ENCODE data around the gene GPR158.

The GPR158 gene

GRCh38 chr10:25555865-25556264 is 381.1 kb downstream of the GPR158 start:
- H3K27me3 Mint-ChIP-seq: no peaks in the 10 kb centered on the region
- no peak overlapping the region for H3K27ac Mint-ChIP-seq
- no peak overlapping the region for H3K4me3 Mint-ChIP-seq
- H3K9me3 Mint-ChIP-seq: no peaks in the 10 kb centered on the region
- no peaks in the 10 kb centered on the region for H3K36me3 Mint-ChIP-seq
- CTCF ChIA-PET: no interaction called here
- H3K4me1 Mint-ChIP-seq: no peaks in the 10 kb centered on the region
- DNase-seq: no peak

GRCh38 chr10:25556457-25556856 is 381.7 kb downstream of the GPR158 start:
- H3K9me3 Mint-ChIP-seq: no peaks in the 10 kb centered on the region
- H3K4me3 Mint-ChIP-seq: no peak overlapping the region
- no peak overlapping the region for H3K27ac Mint-ChIP-seq
- no peaks in the 10 kb centered on the region for H3K4me1 Mint-ChIP-seq
- CTCF ChIA-PET: no interaction called here
- H3K36me3 Mint-ChIP-seq: no peaks in the 10 kb centered on the region
- no peak for DNase-seq
- H3K27me3 Mint-ChIP-seq: no peaks in the 10 kb centered on the region

GRCh38 chr10:25557136-25557535 is 382.3 kb downstream of the GPR158 start:
- no peaks in the 10 kb centered on the region for H3K4me1 Mint-ChIP-seq
- no peaks in the 10 kb centered on the region for H3K9me3 Mint-ChIP-seq
- H3K27ac Mint-ChIP-seq: no peak overlapping the region
- H3K36me3 Mint-ChIP-seq: no peaks in the 10 kb centered on the region
- H3K4me3 Mint-ChIP-seq: no peak overlapping the region
- no peak for DNase-seq
- CTCF ChIA-PET: no interaction called here
- H3K27me3 Mint-ChIP-seq: no peaks in the 10 kb centered on the region

- no peak overlapping the region for H3K4me3 Mint-ChIP-seq
- CTCF ChIA-PET: no interaction called here
- no peaks in the 10 kb centered on the region for H3K27me3 Mint-ChIP-seq
- no peak overlapping the region for H3K27ac Mint-ChIP-seq
- no peaks in the 10 kb centered on the region for H3K9me3 Mint-ChIP-seq
- no peak for DNase-seq
- no peaks in the 10 kb centered on the region for H3K4me1 Mint-ChIP-seq
- H3K36me3 Mint-ChIP-seq: no peaks in the 10 kb centered on the region
These were observed 387.0 kb downstream of the GPR158 start for GRCh38 chr10:25561758-25562157.

- no peak overlapping the region for H3K27ac Mint-ChIP-seq
- H3K36me3 Mint-ChIP-seq: no peaks in the 10 kb centered on the region
- H3K9me3 Mint-ChIP-seq: no peaks in the 10 kb centered on the region
- H3K4me1 Mint-ChIP-seq: no peaks in the 10 kb centered on the region
- CTCF ChIA-PET: no interaction called here
- H3K4me3 Mint-ChIP-seq: no peak overlapping the region
- no peak for DNase-seq
- no peaks in the 10 kb centered on the region for H3K27me3 Mint-ChIP-seq
These were observed 387.7 kb downstream of the GPR158 start for GRCh38 chr10:25562547-25562946.

- Mint-ChIP-seq H3K4me3 (no peak overlapping the region), H3K27me3 (no peaks in the 10 kb centered on the region)
These were observed 389.6 kb downstream of the GPR158 start for GRCh38 chr10:25564351-25564750.

GRCh38 chr10:25565570-25565969 is 390.8 kb downstream of the GPR158 start:
- no peak for DNase-seq
- Mint-ChIP-seq H3K36me3 (no peaks in the 10 kb centered on the region), H3K4me1 (no peaks in the 10 kb centered on the region), H3K4me3 (no peak overlapping the region), H3K9me3 (no peaks in the 10 kb centered on the region), H3K27ac (no peak overlapping the region), H3K27me3 (no peaks in the 10 kb centered on the region)
- CTCF ChIA-PET: no interaction called here

More at GRCh38 chr10:25564351-25564750, 389.6 kb downstream of the GPR158 start:
- H3K36me3 Mint-ChIP-seq: no peaks in the 10 kb centered on the region
- H3K27ac Mint-ChIP-seq: no peak overlapping the region
- H3K9me3 Mint-ChIP-seq: no peaks in the 10 kb centered on the region
- CTCF ChIA-PET: no interaction called here
- H3K4me1 Mint-ChIP-seq: no peaks in the 10 kb centered on the region
- no peak for DNase-seq

- Mint-ChIP-seq H3K27me3 (no peaks in the 10 kb centered on the region), H3K4me1 (no peaks in the 10 kb centered on the region), H3K9me3 (no peaks in the 10 kb centered on the region), H3K27ac (no peak overlapping the region), H3K4me3 (no peak overlapping the region), H3K36me3 (no peaks in the 10 kb centered on the region)
- CTCF ChIA-PET: no interaction called here
- no peak for DNase-seq
These were observed 398.5 kb downstream of the GPR158 start for GRCh38 chr10:25573316-25573715.

GRCh38 chr10:25575343-25575742 is 400.5 kb downstream of the GPR158 start:
- Mint-ChIP-seq H3K9me3 (no peaks in the 10 kb centered on the region), H3K36me3 (no peaks in the 10 kb centered on the region), H3K27me3 (no peaks in the 10 kb centered on the region), H3K4me1 (no peaks in the 10 kb centered on the region), H3K27ac (no peak overlapping the region), H3K4me3 (no peak overlapping the region)
- no peak for DNase-seq
- CTCF ChIA-PET: no interaction called here

- no peaks in the 10 kb centered on the region for H3K4me1 Mint-ChIP-seq
- no peak for DNase-seq
- no peak overlapping the region for H3K27ac Mint-ChIP-seq
- H3K4me3 Mint-ChIP-seq: no peak overlapping the region
- no peaks in the 10 kb centered on the region for H3K36me3 Mint-ChIP-seq
- H3K9me3 Mint-ChIP-seq: peaks cover 4% of the 10 kb centered on the region
- H3K27me3 Mint-ChIP-seq: no peaks in the 10 kb centered on the region
- CTCF ChIA-PET: no interaction called here
These were observed 403.3 kb downstream of the GPR158 start for GRCh38 chr10:25578061-25578460.

GRCh38 chr10:25582961-25583360 is 408.2 kb downstream of the GPR158 start:
- DNase-seq: no peak
- H3K27me3 Mint-ChIP-seq: no peaks in the 10 kb centered on the region
- H3K9me3 Mint-ChIP-seq: peaks cover 13% of the 10 kb centered on the region
- no peaks in the 10 kb centered on the region for H3K36me3 Mint-ChIP-seq
- H3K27ac Mint-ChIP-seq: no peak overlapping the region
- no peaks in the 10 kb centered on the region for H3K4me1 Mint-ChIP-seq
- CTCF ChIA-PET: no interaction called here
- H3K4me3 Mint-ChIP-seq: no peak overlapping the region

- CTCF ChIA-PET: no interaction called here
- Mint-ChIP-seq H3K27me3 (no peaks in the 10 kb centered on the region), H3K4me1 (no peaks in the 10 kb centered on the region), H3K27ac (no peak overlapping the region), H3K4me3 (no peak overlapping the region), H3K36me3 (no peaks in the 10 kb centered on the region), H3K9me3 (peaks cover 3% of the 10 kb centered on the region)
- no peak for DNase-seq
These were observed 425.9 kb downstream of the GPR158 start for GRCh38 chr10:25600651-25601050.

GRCh38 chr10:25604591-25604990 is 429.8 kb downstream of the GPR158 start:
- H3K27me3 Mint-ChIP-seq: no peaks in the 10 kb centered on the region
- H3K4me1 Mint-ChIP-seq: no peaks in the 10 kb centered on the region
- no peaks in the 10 kb centered on the region for H3K9me3 Mint-ChIP-seq
- DNase-seq: no peak
- no peak overlapping the region for H3K27ac Mint-ChIP-seq
- no peak overlapping the region for H3K4me3 Mint-ChIP-seq
- no peaks in the 10 kb centered on the region for H3K36me3 Mint-ChIP-seq
- CTCF ChIA-PET: no interaction called here

GRCh38 chr10:25614652-25615051 is 439.9 kb downstream of the GPR158 start:
- no peaks in the 10 kb centered on the region for H3K4me1 Mint-ChIP-seq
- CTCF ChIA-PET: no interaction called here

GRCh38 chr10:25615926-25616325 is 441.1 kb downstream of the GPR158 start:
- Mint-ChIP-seq H3K27ac (no peak overlapping the region), H3K9me3 (peaks cover 3% of the 10 kb centered on the region), H3K4me1 (no peaks in the 10 kb centered on the region), H3K4me3 (no peak overlapping the region), H3K27me3 (no peaks in the 10 kb centered on the region), H3K36me3 (no peaks in the 10 kb centered on the region)
- CTCF ChIA-PET: no interaction called here
- no peak for DNase-seq

More at GRCh38 chr10:25614652-25615051, 439.9 kb downstream of the GPR158 start:
- Mint-ChIP-seq H3K9me3 (peaks cover 1% of the 10 kb centered on the region), H3K4me3 (no peak overlapping the region), H3K36me3 (no peaks in the 10 kb centered on the region), H3K27me3 (no peaks in the 10 kb centered on the region), H3K27ac (no peak overlapping the region)
- DNase-seq: no peak

- no peak for DNase-seq
- H3K9me3 Mint-ChIP-seq: peaks cover 3% of the 10 kb centered on the region
- H3K36me3 Mint-ChIP-seq: no peaks in the 10 kb centered on the region
- H3K4me3 Mint-ChIP-seq: no peak overlapping the region
- H3K27ac Mint-ChIP-seq: no peak overlapping the region
- H3K27me3 Mint-ChIP-seq: no peaks in the 10 kb centered on the region
- H3K4me1 Mint-ChIP-seq: no peaks in the 10 kb centered on the region
- CTCF ChIA-PET: no interaction called here
These were observed 442.2 kb downstream of the GPR158 start for GRCh38 chr10:25616903-25617592.
